Measurements from ENCODE around the gene FBXW5.

The FBXW5 gene

DNA sequence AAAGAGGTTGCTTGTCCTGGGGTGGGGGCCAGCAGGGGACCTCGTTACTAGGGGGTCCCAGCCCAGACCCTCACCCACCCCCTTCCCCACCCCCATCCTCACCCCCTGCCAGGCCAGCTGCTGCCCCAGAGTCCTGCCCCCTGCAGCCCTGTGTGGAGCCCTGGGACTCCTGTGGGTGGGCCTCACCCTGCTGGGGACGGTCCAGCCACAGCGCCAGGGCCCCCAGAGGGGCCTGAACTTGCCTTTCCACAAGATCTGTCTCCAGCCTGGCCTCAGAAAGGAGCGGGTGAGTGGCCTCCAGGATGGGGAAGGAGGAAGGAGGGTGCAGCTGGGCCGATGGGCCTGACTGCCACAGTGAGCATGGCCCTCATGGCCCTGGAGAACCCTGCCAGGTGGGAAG, 25.2 kb upstream of the FBXW5 start:
- no peak overlapping the region for H3K4me3 Mint-ChIP-seq
- H3K36me3 Mint-ChIP-seq = no peaks in the 10 kb centered on the region
- peaks cover 31% of the 10 kb centered on the region for H3K4me1 Mint-ChIP-seq
- H3K27ac Mint-ChIP-seq = no peak overlapping the region
- DNase-seq (ENCODE audit: low spot score in 2 of 2) (no peak), ATAC-seq (no peak)
- H3K9me3 Mint-ChIP-seq = no peaks in the 10 kb centered on the region

GRCh38 chr9:136969150-136969549, 24.6 kb upstream of the FBXW5 start:
- H3K4me1 Mint-ChIP-seq = peaks cover 31% of the 10 kb centered on the region
- no peaks in the 10 kb centered on the region for H3K9me3 Mint-ChIP-seq
- no peak overlapping the region for H3K27ac Mint-ChIP-seq
- ATAC-seq (no peak), DNase-seq (ENCODE audit: low spot score in 2 of 2) (no peak)
- no peak overlapping the region for H3K4me3 Mint-ChIP-seq
- no peaks in the 10 kb centered on the region for H3K36me3 Mint-ChIP-seq

GRCh38 chr9:136968333-136969127, 24.0 kb upstream of the FBXW5 start:
- DNase-seq (ENCODE audit: low spot score in 2 of 2) = no peak
- Mint-ChIP-seq H3K27ac (no peak overlapping the region), H3K9me3 (no peaks in the 10 kb centered on the region), H3K36me3 (no peaks in the 10 kb centered on the region), H3K4me3 (no peak overlapping the region), H3K4me1 (peaks cover 27% of the 10 kb centered on the region)
- ATAC-seq = no peak

GRCh38 chr9:136965771-136966484, 21.4 kb upstream of the FBXW5 start:
- H3K9me3 Mint-ChIP-seq = no peaks in the 10 kb centered on the region
- DNase-seq (ENCODE audit: low spot score in 2 of 2) (no peak), ATAC-seq (peak; percentile 55)
- H3K4me1 Mint-ChIP-seq = peaks cover 38% of the 10 kb centered on the region
- no peaks in the 10 kb centered on the region for H3K36me3 Mint-ChIP-seq
- H3K4me3 Mint-ChIP-seq = peak overlapping the region; percentile 73
- peak overlapping the region; percentile 65 for H3K27ac Mint-ChIP-seq

GRCh38 chr9:136964833-136965422, 20.4 kb upstream of the FBXW5 start:
- H3K4me1 Mint-ChIP-seq = peaks cover 43% of the 10 kb centered on the region
- DNase-seq (ENCODE audit: low spot score in 2 of 2) (no peak), ATAC-seq (no peak)
- peak overlapping the region; percentile 65 for H3K27ac Mint-ChIP-seq
- H3K36me3 Mint-ChIP-seq = no peaks in the 10 kb centered on the region
- H3K4me3 Mint-ChIP-seq = peak overlapping the region; percentile 73
- H3K9me3 Mint-ChIP-seq = no peaks in the 10 kb centered on the region

DNA sequence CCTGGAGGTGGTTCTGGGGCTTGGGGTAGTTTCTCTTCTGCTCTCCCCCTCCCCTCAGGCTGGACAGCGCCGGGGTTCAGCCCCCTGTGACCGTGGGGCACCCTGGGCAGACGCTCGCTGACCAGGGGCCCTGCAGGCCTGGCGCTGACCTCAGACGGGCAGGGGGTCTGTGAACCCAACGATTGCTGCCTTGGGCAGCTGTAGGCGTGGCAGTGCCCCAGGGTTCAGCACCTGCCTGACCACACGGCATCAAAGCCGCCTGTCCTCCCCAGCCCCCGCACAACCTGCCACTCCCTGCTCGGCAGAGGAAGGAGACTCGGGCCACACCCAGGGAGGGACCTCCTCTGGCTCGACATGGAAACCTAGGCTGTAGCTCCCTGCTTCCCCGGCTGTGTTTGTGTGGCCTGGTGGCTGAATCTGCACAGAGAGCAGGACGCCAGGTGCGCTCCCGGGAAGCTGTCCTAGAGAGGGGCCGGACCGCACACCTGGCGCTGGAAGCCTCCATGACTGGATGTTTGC, 19.7 kb upstream of the FBXW5 start:
- DNase-seq (ENCODE audit: low spot score in 2 of 2) = no peak
- no peaks in the 10 kb centered on the region for H3K9me3 Mint-ChIP-seq
- peak overlapping the region; percentile 6 for H3K4me3 Mint-ChIP-seq
- no peak for ATAC-seq
- H3K4me1 Mint-ChIP-seq = peaks cover 48% of the 10 kb centered on the region
- H3K36me3 Mint-ChIP-seq = no peaks in the 10 kb centered on the region
- H3K27ac Mint-ChIP-seq = peak overlapping the region; percentile 52

- H3K4me1 Mint-ChIP-seq = peaks cover 52% of the 10 kb centered on the region
- H3K4me3 Mint-ChIP-seq = no peak overlapping the region
- H3K9me3 Mint-ChIP-seq = no peaks in the 10 kb centered on the region
- no peaks in the 10 kb centered on the region for H3K36me3 Mint-ChIP-seq
- no peak overlapping the region for H3K27ac Mint-ChIP-seq
- ATAC-seq (no peak), DNase-seq (ENCODE audit: low spot score in 2 of 2) (no peak)
Measured at GRCh38 chr9:136963751-136964150, 19.2 kb upstream of the FBXW5 start.

GRCh38 chr9:136963341-136963740, 18.8 kb upstream of the FBXW5 start:
- Mint-ChIP-seq H3K4me3 (no peak overlapping the region), H3K27ac (peak overlapping the region; percentile 54), H3K4me1 (peaks cover 57% of the 10 kb centered on the region), H3K9me3 (no peaks in the 10 kb centered on the region), H3K36me3 (no peaks in the 10 kb centered on the region)
- ATAC-seq (no peak), DNase-seq (ENCODE audit: low spot score in 2 of 2) (no peak)

DNA sequence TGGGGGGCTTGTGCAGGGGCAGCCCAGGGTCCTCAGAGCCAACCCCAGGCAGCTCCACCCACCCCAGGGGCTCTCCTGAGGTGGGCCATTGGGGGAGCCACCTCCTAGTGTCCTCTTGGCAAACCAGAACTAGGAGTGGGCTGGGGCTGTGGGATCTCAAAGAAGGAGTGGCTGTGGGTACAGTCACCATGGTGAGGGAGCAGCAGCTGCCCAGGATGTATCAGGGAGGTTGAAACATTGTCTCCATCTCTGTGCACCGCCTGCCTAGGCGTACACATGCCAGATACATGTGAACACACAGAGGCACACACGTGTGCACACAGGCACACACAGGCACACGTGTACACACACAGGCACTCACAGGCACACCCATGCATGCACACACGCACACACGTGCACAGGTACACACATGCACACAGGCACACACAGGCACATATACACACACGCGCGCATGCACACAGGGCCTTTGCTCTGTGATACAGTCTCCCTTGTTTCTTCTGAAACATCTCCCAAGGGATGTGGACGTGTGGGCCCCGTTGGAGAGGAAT, 18.2 kb upstream of the FBXW5 start:
- no peaks in the 10 kb centered on the region for H3K9me3 Mint-ChIP-seq
- H3K4me3 Mint-ChIP-seq = no peak overlapping the region
- H3K27ac Mint-ChIP-seq = peak overlapping the region; percentile 54
- no peaks in the 10 kb centered on the region for H3K36me3 Mint-ChIP-seq
- H3K4me1 Mint-ChIP-seq = peaks cover 62% of the 10 kb centered on the region
- ATAC-seq (peak; percentile 38), DNase-seq (ENCODE audit: low spot score in 2 of 2) (no peak)

- ATAC-seq = no peak
- Mint-ChIP-seq H3K27ac (peak overlapping the region; percentile 54), H3K9me3 (no peaks in the 10 kb centered on the region), H3K4me1 (peaks cover 65% of the 10 kb centered on the region), H3K36me3 (no peaks in the 10 kb centered on the region), H3K4me3 (no peak overlapping the region)
- no peak for DNase-seq (ENCODE audit: low spot score in 2 of 2)
Measured at GRCh38 chr9:136962163-136962562, 17.6 kb upstream of the FBXW5 start.

GRCh38 chr9:136961279-136962065, 16.9 kb upstream of the FBXW5 start:
- H3K4me1 Mint-ChIP-seq = peaks cover 70% of the 10 kb centered on the region
- H3K36me3 Mint-ChIP-seq = no peaks in the 10 kb centered on the region
- no peak overlapping the region for H3K4me3 Mint-ChIP-seq
- DNase-seq (ENCODE audit: low spot score in 2 of 2) (no peak), ATAC-seq (no peak)
- peaks cover 4% of the 10 kb centered on the region for H3K9me3 Mint-ChIP-seq
- peak overlapping the region; percentile 54 for H3K27ac Mint-ChIP-seq

DNA sequence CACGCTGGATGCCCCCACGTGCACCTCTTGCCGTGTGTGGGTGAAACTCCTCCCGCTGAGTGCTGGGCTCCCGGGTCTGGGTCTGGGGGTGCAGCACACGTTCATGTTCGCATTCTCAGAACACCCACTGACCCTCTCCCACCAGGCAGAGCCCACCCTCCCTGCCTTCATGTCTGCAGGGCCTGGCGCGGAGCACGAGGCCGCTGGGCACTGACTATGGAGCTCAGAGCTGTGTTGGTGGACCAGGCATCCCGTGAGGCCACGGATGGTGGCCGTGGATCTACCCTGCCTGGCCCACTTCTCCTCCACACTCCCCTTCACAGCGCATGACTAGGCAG, 16.4 kb upstream of the FBXW5 start:
- Mint-ChIP-seq H3K4me3 (no peak overlapping the region), H3K27ac (peak overlapping the region; percentile 14)

DNA sequence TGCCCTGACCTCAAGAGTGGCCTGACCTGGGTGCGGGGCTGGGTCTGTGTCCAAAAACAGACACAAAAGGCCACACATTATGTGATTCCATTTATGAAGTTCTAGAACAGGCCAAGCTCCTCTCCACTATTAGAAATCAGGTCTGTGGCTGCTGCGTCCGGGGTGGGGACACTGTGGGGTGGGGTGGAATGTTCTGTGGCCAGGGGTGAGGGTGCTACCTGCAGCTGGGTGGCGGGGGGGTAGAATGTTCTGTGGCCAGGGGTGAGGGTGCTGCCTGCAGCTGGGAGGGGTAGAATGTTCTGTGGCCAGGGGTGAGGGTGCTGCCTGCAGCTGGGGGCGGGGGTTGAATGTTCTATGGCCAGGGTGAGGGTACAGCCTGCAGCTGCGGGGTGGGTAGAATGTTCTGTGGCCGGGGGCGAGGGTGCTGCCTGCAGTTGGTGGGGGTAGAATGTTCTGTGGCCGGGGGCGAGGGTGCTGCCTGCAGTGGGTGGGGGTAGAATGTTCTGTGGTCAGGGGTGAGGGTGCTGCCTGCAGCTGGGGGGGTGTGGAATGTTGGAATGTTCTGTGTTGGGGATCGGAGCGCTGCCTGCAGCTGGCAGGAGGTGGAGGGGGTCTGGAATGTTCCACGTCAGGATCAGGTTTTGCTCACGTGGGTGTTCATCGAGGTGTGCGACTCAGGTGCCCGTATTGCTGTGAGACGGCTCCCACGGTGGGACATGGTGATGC, 15.8 kb upstream of the FBXW5 start:
- ATAC-seq = no peak
- Mint-ChIP-seq H3K27ac (peak overlapping the region; percentile 84), H3K9me3 (peaks cover 5% of the 10 kb centered on the region), H3K4me1 (peaks cover 66% of the 10 kb centered on the region), H3K36me3 (no peaks in the 10 kb centered on the region), H3K4me3 (no peak overlapping the region)
- no peak for DNase-seq (ENCODE audit: low spot score in 2 of 2)

More for the DNA sequence above, 16.4 kb upstream of the FBXW5 start:
- DNase-seq (ENCODE audit: low spot score in 2 of 2) (no peak), ATAC-seq (no peak)
- Mint-ChIP-seq H3K4me1 (peaks cover 69% of the 10 kb centered on the region), H3K9me3 (peaks cover 5% of the 10 kb centered on the region), H3K36me3 (no peaks in the 10 kb centered on the region)
